HEK293 (cell line): Measurements from ENCODE around the gene SLX9.

Source experiments
- CTCF ChIA-PET: fragments of 350-600 bp; formaldehyde crosslinking; extraction: SDS; loops from one replicate; lab custom pipeline; 2021; ENCODE audit warnings: antibody characterized with exemption; lab: Yijun Ruan, JAX
- POLR2A ChIA-PET: fragments of 300-600 bp; formaldehyde crosslinking; extraction: SDS; loops from one replicate; lab custom pipeline; 2020; ENCODE audit warnings: antibody characterized with exemption, inconsistent platforms; lab: Yijun Ruan, JAX
- H3K27ac ChIP-seq: fragments of 200-500 bp; sonication (Bioruptor generic); 2 replicates; pipeline ENCODE4 v1.5.1; 2014; ENCODE audit warnings: low read depth, low read length, control low read depth, inconsistent platforms; ENCODE audit errors: extremely low read depth
- H3K36me3 ChIP-seq, 2 experiments: fragments of 200-500 bp in 1 of 2; sonication (Bioruptor generic) in 1 of 2; 1 replicate in 1 of 2; 2 replicates in 1 of 2; pipeline ENCODE4 v1.5.1; 2014 to 2017; ENCODE audit warnings: inconsistent platforms in 2 of 2, low read length in 2 of 2; ENCODE audit not compliant: control insufficient read depth in 2 of 2, insufficient read depth in 1 of 2
- H3K4me1 ChIP-seq: fragments of 200-500 bp; sonication (Bioruptor generic); 2 replicates; pipeline ENCODE4 v1.5.1; 2014; ENCODE audit warnings: mild to moderate bottlenecking, low read length, inconsistent platforms; ENCODE audit not compliant: control insufficient read depth, insufficient read depth
- H3K4me3 ChIP-seq: 2 replicates; pipeline ENCODE4 v1.5.1; 2011; ENCODE audit warnings: low read depth, mild to moderate bottlenecking, control low read depth, low read length, moderate library complexity
- H3K9me3 ChIP-seq: fragments of 200-500 bp; sonication (Bioruptor generic); 2 replicates; pipeline ENCODE4 v1.5.1; 2014; ENCODE audit warnings: low read depth, low read length, inconsistent platforms; ENCODE audit not compliant: control insufficient read depth, insufficient read depth
- CTCF ChIP-seq: fragments of 450-650 bp; formaldehyde crosslinking; IDR thresholded peaks from 2 replicates; pipeline ENCODE4 v1.5.1; 2016; ENCODE audit warnings: missing biosample characterization, missing genetic modification characterization
- GLIS1 ChIP-seq: fragments of 450-650 bp; formaldehyde crosslinking; IDR thresholded peaks from 2 replicates; pipeline ENCODE4 v1.5.1; 2016; ENCODE audit warnings: missing biosample characterization, missing genetic modification characterization
- HIC1 ChIP-seq: fragments of 450-650 bp; formaldehyde crosslinking; IDR thresholded peaks from 2 replicates; pipeline ENCODE4 v1.5.1; 2016; ENCODE audit warnings: missing biosample characterization, missing genetic modification characterization
- MZF1 ChIP-seq: fragments of 450-650 bp; formaldehyde crosslinking; IDR thresholded peaks from 2 replicates; pipeline ENCODE4 v1.5.1; 2017; ENCODE audit warnings: missing biosample characterization, missing genetic modification characterization, borderline replicate concordance
- PRDM10 ChIP-seq: fragments of 450-650 bp; formaldehyde crosslinking; IDR thresholded peaks from 2 replicates; pipeline ENCODE4 v1.5.1; 2016; ENCODE audit warnings: missing biosample characterization, missing genetic modification characterization
- SCRT2 ChIP-seq: fragments of 450-650 bp; formaldehyde crosslinking; IDR thresholded peaks from 2 replicates; pipeline ENCODE4 v1.5.1; 2016; ENCODE audit warnings: missing biosample characterization, missing genetic modification characterization
- SP7 ChIP-seq: fragments of 450-650 bp; formaldehyde crosslinking; IDR thresholded peaks from 2 replicates; pipeline ENCODE4 v1.5.1; 2016; ENCODE audit warnings: missing biosample characterization, missing genetic modification characterization
- WT1 ChIP-seq: fragments of 450-650 bp; formaldehyde crosslinking; IDR thresholded peaks from 2 replicates; pipeline ENCODE4 v1.5.1; 2016; ENCODE audit warnings: missing biosample characterization, missing genetic modification characterization
- ZBTB17 ChIP-seq: fragments of 450-650 bp; formaldehyde crosslinking; IDR thresholded peaks from 2 replicates; pipeline ENCODE4 v1.5.1; 2016; ENCODE audit warnings: missing biosample characterization, missing genetic modification characterization
- ZBTB8A ChIP-seq: fragments of 450-650 bp; formaldehyde crosslinking; IDR thresholded peaks from 2 replicates; pipeline ENCODE4 v1.5.1; 2016; ENCODE audit warnings: missing biosample characterization, missing genetic modification characterization
- ZNF223 ChIP-seq: fragments of 450-650 bp; formaldehyde crosslinking; IDR thresholded peaks from 2 replicates; pipeline ENCODE4 v1.5.1; 2016; ENCODE audit warnings: missing biosample characterization, missing genetic modification characterization
- ZNF24 ChIP-seq: fragments of 450-650 bp; formaldehyde crosslinking; IDR thresholded peaks from 2 replicates; pipeline ENCODE4 v1.5.1; 2016; ENCODE audit warnings: missing biosample characterization, missing genetic modification characterization
- ZNF26 ChIP-seq: fragments of 450-650 bp; formaldehyde crosslinking; IDR thresholded peaks from 2 replicates; pipeline ENCODE4 v1.5.1; 2016; ENCODE audit warnings: missing biosample characterization, missing genetic modification characterization
- ZNF274 ChIP-seq, 2 experiments: fragments of 200-500 bp in 1 of 2; fragments of 450-650 bp in 1 of 2; sonication (Bioruptor generic) in 1 of 2; formaldehyde crosslinking in 1 of 2; IDR thresholded peaks; 2 replicates each; pipeline versions ENCODE4 v1.5.1 to v1.6.1; 2014 to 2016; ENCODE audit warnings: borderline replicate concordance in 1 of 2, inconsistent platforms in 1 of 2, low read length in 1 of 2, missing biosample characterization in 1 of 2, missing genetic modification characterization in 1 of 2
- ZNF341 ChIP-seq: fragments of 450-650 bp; formaldehyde crosslinking; IDR thresholded peaks from 2 replicates; pipeline ENCODE4; 2016; ENCODE audit warnings: low read depth, missing biosample characterization, missing genetic modification characterization
- ZNF366 ChIP-seq: fragments of 450-650 bp; formaldehyde crosslinking; conservative IDR thresholded peaks from 2 replicates; pipeline ENCODE4 v1.5.1; 2016; ENCODE audit warnings: missing biosample characterization, missing genetic modification characterization
- ZNF394 ChIP-seq: fragments of 450-650 bp; formaldehyde crosslinking; IDR thresholded peaks from 2 replicates; pipeline ENCODE4 v1.5.1; 2016; ENCODE audit warnings: missing biosample characterization, missing genetic modification characterization, mild to moderate bottlenecking, moderate library complexity, borderline replicate concordance
- ZNF398 ChIP-seq: fragments of 450-650 bp; formaldehyde crosslinking; IDR thresholded peaks from 2 replicates; pipeline ENCODE4 v1.5.1; 2017; ENCODE audit warnings: missing biosample characterization, missing genetic modification characterization
- ZNF473 ChIP-seq: fragments of 450-650 bp; formaldehyde crosslinking; IDR thresholded peaks from 2 replicates; pipeline ENCODE4 v1.5.1; 2017; ENCODE audit warnings: missing biosample characterization, missing genetic modification characterization
- ZNF514 ChIP-seq: fragments of 450-650 bp; formaldehyde crosslinking; IDR thresholded peaks from 2 replicates; pipeline ENCODE4 v1.5.1; 2016; ENCODE audit warnings: missing biosample characterization, missing genetic modification characterization
- ZNF529 ChIP-seq: fragments of 450-650 bp; formaldehyde crosslinking; IDR thresholded peaks from 2 replicates; pipeline ENCODE4 v1.5.1; 2017; ENCODE audit warnings: missing genetic modification characterization, missing biosample characterization; ENCODE audit not compliant: insufficient replicate concordance
- ZNF707 ChIP-seq: fragments of 450-650 bp; formaldehyde crosslinking; IDR thresholded peaks from 2 replicates; pipeline ENCODE4 v1.5.1; 2016; ENCODE audit warnings: missing biosample characterization, missing genetic modification characterization
- ZSCAN23 ChIP-seq: fragments of 450-650 bp; formaldehyde crosslinking; IDR thresholded peaks from 2 replicates; pipeline ENCODE4 v1.5.1; 2016; ENCODE audit warnings: missing biosample characterization, missing genetic modification characterization

The SLX9 gene

GRCh38 chr21:44892536-44893277 is 47.1 kb upstream of the SLX9 start:
- Histone ChIP-seq H3K27ac (no peak overlapping the region), H3K36me3 (no peaks in the 10 kb centered on the region), H3K4me1 (no peaks in the 10 kb centered on the region), H3K4me3 (no peak overlapping the region), H3K9me3 (no peaks in the 10 kb centered on the region)
- POLR2A ChIA-PET, result interaction anchor here (0.6 to 1.0 kb wide), 6 partner anchors 8 to 939 kb away, joined by 3 to 5 read pairs (median 3); partner anchors contain the start of gene PTTG1IP
- TF ChIP-seq PRDM10 (tag by site-specific recombination), result peak; percentile 46
- TF ChIP-seq ZSCAN23 (tag by site-specific recombination), result no peak
- no peak for TF ChIP-seq ZNF24 (tag by site-specific recombination)
- 0 out of 2 replicates have a peak, but pooled peaks have one; percentile 19 for TF ChIP-seq WT1 (tag by site-specific recombination)
- TF ChIP-seq ZNF274 (IDR thresholded peaks at IDR 0.05; ENCODE audit: low read length), result no peak
- no peak for TF ChIP-seq ZNF274 (tag by site-specific recombination; IDR thresholded peaks at IDR 0.05; ENCODE audit: borderline replicate concordance)
- 0 out of 2 replicates have a peak, but pooled peaks have one; percentile 34 for TF ChIP-seq ZNF394
- TF ChIP-seq ZNF529 (tag by site-specific recombination), result no peak
- peak; percentile 84 for TF ChIP-seq CTCF (tag by site-specific recombination)
- TF ChIP-seq ZNF707, result no peak
- peak; percentile 37; the same call in 1 of the 2 replicates for TF ChIP-seq ZNF366 (tag by site-specific recombination)
- peak; percentile 18; the same call in 1 of the 2 replicates for TF ChIP-seq ZBTB17 (tag by site-specific recombination)
- peak; percentile 21; the same call in 1 of the 2 replicates for TF ChIP-seq GLIS1 (tag by site-specific recombination)
- TF ChIP-seq ZNF514 (tag by site-specific recombination), result no peak
- 0 out of 2 replicates have a peak, but pooled peaks have one; percentile 29 for TF ChIP-seq SP7
- no peak for TF ChIP-seq ZBTB8A (tag by site-specific recombination)
- CTCF ChIA-PET, result interaction anchor here (0.6 to 3.7 kb wide), 31 partner anchors 12 to 1292 kb away, joined by 3 to 25 read pairs (median 4); no protein-coding TSS in a partner anchor

GRCh38 chr21:44893278-44893556 is 46.6 kb upstream of the SLX9 start:
- CTCF ChIA-PET, result interaction anchor here (0.6 to 3.7 kb wide), 19 partner anchors 12 to 402 kb away, joined by 3 to 25 read pairs (median 4); no protein-coding TSS in a partner anchor
- Histone ChIP-seq H3K27ac (no peak overlapping the region), H3K9me3 (no peaks in the 10 kb centered on the region), H3K36me3 (no peaks in the 10 kb centered on the region), H3K4me3 (no peak overlapping the region), H3K4me1 (no peaks in the 10 kb centered on the region)
- POLR2A ChIA-PET, result interaction anchor here (1.0 kb wide), 1 partner anchor 20 kb away, joined by 3 read pairs; the partner anchor contains the start of gene PTTG1IP
- TF ChIP-seq SCRT2 (tag by site-specific recombination) (no peak), ZNF26 (tag by site-specific recombination) (no peak), ZNF398 (no peak), ZNF473 (tag by site-specific recombination) (no peak), ZNF341 (tag by site-specific recombination) (no peak), ZNF223 (tag by site-specific recombination) (no peak), ZNF529 (tag by site-specific recombination) (no peak), ZBTB17 (tag by site-specific recombination) (no peak), MZF1 (tag by site-specific recombination) (no peak), HIC1 (no peak)
